ENCODE results near the gene NRBP1. TPM values are rescaled to one million over a fixed set of nuclear protein-coding genes. Genes with fewer than 3 reads are reported as not detected.

The NRBP1 gene
- total and polyA plus RNA-seq, 9 of the 15 experiments (the other 6 are each of a cell fraction or from before 2014, with no cell fraction given): 2.9 to 84.5 (median 36.9) TPM

GRCh38 chr2:27441958-27442919, 13.8 kb downstream of the NRBP1 start, which contains the start of gene KRTCAP3 (continued):
- TF ChIP-seq RBM15 (IDR thresholded peaks at IDR 0.05; ENCODE audit: insufficient read depth, low read length) (no peak), PRDM10 (IDR thresholded peaks at IDR 0.05; ENCODE audit: partially characterized antibody) (no peak), ZNF696 (CRISPR knock-in tag; conservative IDR thresholded peaks at IDR 0.05) (no peak), ZNF561 (CRISPR knock-in tag; conservative IDR thresholded peaks at IDR 0.05) (no peak), RBM39 (optimal IDR thresholded peaks at IDR 0.05; ENCODE audit: low read depth, low read length) (no peak), RBFOX2 (IDR thresholded peaks at IDR 0.05; ENCODE audit: low read depth, low read length) (peak; percentile 48), ELF4 (CRISPR knock-in tag; IDR thresholded peaks at IDR 0.05) (no peak), MAZ (CRISPR knock-in tag; conservative IDR thresholded peaks at IDR 0.05 in 1 of 2, IDR thresholded peaks at IDR 0.05 in 1 of 2) (no peak), KAT7 (CRISPR knock-in tag; IDR thresholded peaks at IDR 0.05; ENCODE audit: borderline replicate concordance) (no peak), RNF2 (IDR thresholded peaks at IDR 0.05) (no peak)

Measured in K562 (cell line).